Body of pancreas (tissue), 4 donors: Measurements from ENCODE around the gene DAAM1. TPM values are rescaled to one million over a fixed set of nuclear protein-coding genes. Genes with fewer than 3 reads are reported as not detected.
A peak's percentile ranks its signal among the peaks of the same experiment; 100 is the strongest.

Experiments used
- ATAC-seq: fragments of 150-250 bp; one replicate; pipeline ENCODE4 v1.9.1; 2016
- DNase-seq, 4 donors: peaks; one replicate each; pipeline ENCODE4 v3.0.0-alpha.2; 2019
- H3K27ac ChIP-seq, 4 donors: fragments of 200-600 bp; sonication (generic); 1 replicate in 3 of 4; 2 replicates in 1 of 4; pipeline versions ENCODE4 v1.5.1 to v1.6.1; 2016 to 2019; ENCODE audit warnings: mild to moderate bottlenecking in 1 of 4, mixed read lengths in 1 of 4, moderate library complexity in 1 of 4
- H3K27me3 ChIP-seq, 2 donors: fragments of 200-600 bp; sonication (generic); one replicate each; pipeline ENCODE4 v1.6.0; 2016; ENCODE audit warnings: mild to moderate bottlenecking in 1 of 2
- H3K36me3 ChIP-seq, 2 donors: fragments of 200-600 bp; sonication (generic); replicated peaks in 1 of 2; 2 replicates each; pipeline ENCODE4 v1.5.1; 2016; ENCODE audit warnings: low read depth in 2 of 2; ENCODE audit not compliant: insufficient read depth in 1 of 2
- H3K4me1 ChIP-seq: fragments of 200-600 bp; sonication (generic); one replicate; pipeline ENCODE4 v1.6.0; 2016
- H3K4me3 ChIP-seq, 2 donors: fragments of 200-600 bp; sonication (generic); 1 replicate in 1 of 2; 2 replicates in 1 of 2; pipeline ENCODE4 v1.5.1; 2016 to 2019
- H3K9me3 ChIP-seq, 3 donors: fragments of 200-600 bp; sonication (generic); 1 replicate in 2 of 3; 2 replicates in 1 of 3; pipeline ENCODE4 v1.5.1; 2016
- CTCF ChIP-seq, 7 experiments: fragments of 450-650 bp in 4 of 7; fragments of 200-600 bp in 3 of 7; sonication (generic) in 3 of 7; IDR thresholded peaks; one replicate each; pipeline ENCODE4 v1.5.1; 2016 to 2019; ENCODE audit warnings: antibody characterized with exemption in 7 of 7
- POLR2A ChIP-seq, 3 donors: fragments of 450-650 bp; IDR thresholded peaks; one replicate each; pipeline ENCODE4 v1.6.1; 2016; ENCODE audit warnings: antibody characterized with exemption in 3 of 3, mild to moderate bottlenecking in 2 of 3
- WGBS, 2 donors: methylation state at CpG; one replicate each; pipeline ENCODE4 v1.1.5; 2017; 5-methylcytosine and 5-hydroxymethylcytosine counted together
- intact Hi-C: fragments of 100-400 bp; cut with DNase I; formaldehyde crosslinking; loops from one replicate; pipeline ENCODE4 v1.15.1; 2023
- total RNA-seq, 2 donors: library from RNA; depleted of rRNA; stranded (reverse); fragments of >200 nt; gene quantifications; one replicate each; pipeline ENCODE4 v1.1.0, GENCODE V29; 2016

The DAAM1 gene
- total RNA-seq, 2 donors from 2014 or later: 16.9 to 42.5 TPM

- DNase-seq (no peak), ATAC-seq (no peak)
- no peaks in the 10 kb centered on the region for H3K27me3 ChIP-seq
- no peaks in the 10 kb centered on the region for H3K4me1 ChIP-seq
- H3K4me3 ChIP-seq: no peak overlapping the region
- TF ChIP-seq POLR2A (IDR thresholded peaks at IDR 0.05) (no peak), CTCF (IDR thresholded peaks at IDR 0.05) (no peak)
- 79 to 91% methylated on average over 1 of the region's 1 CpG for WGBS, 2 donors
- H3K27ac ChIP-seq: no peak overlapping the region
- H3K9me3 ChIP-seq: no peaks in the 10 kb centered on the region
- H3K36me3 ChIP-seq: no peaks in the 10 kb centered on the region
- intact Hi-C loops: no loop called here
Measured at GRCh38 chr14:59284059-59284458, 95.6 kb downstream of the DAAM1 start.

GRCh38 chr14:59292028-59292427 lies 103.6 kb downstream of the DAAM1 start:
- DNase-seq: no peak
- intact Hi-C loops: no loop called here
- WGBS, 2 donors: 83 to 100% methylated on average over 1 of the region's 1 CpG
- H3K4me1 ChIP-seq: peaks cover 21% of the 10 kb centered on the region
- ATAC-seq: no peak
- no peaks in the 10 kb centered on the region for H3K36me3 ChIP-seq
- H3K27ac ChIP-seq: no peak overlapping the region
- H3K27me3 ChIP-seq: no peaks in the 10 kb centered on the region
- no peak for TF ChIP-seq POLR2A (IDR thresholded peaks at IDR 0.05)
- TF ChIP-seq CTCF (IDR thresholded peaks at IDR 0.05): no peak
- no peaks in the 10 kb centered on the region for H3K9me3 ChIP-seq
- H3K4me3 ChIP-seq: no peak overlapping the region

GRCh38 chr14:59292921-59293534 lies 104.6 kb downstream of the DAAM1 start:
- Histone ChIP-seq H3K27me3 (no peaks in the 10 kb centered on the region), H3K4me1 (peaks cover 25% of the 10 kb centered on the region), H3K4me3 (no peak overlapping the region), H3K36me3 (no peaks in the 10 kb centered on the region), H3K27ac (no peak overlapping the region), H3K9me3 (no peaks in the 10 kb centered on the region)
- intact Hi-C loops: no loop called here
- DNase-seq (no peak), ATAC-seq (no peak)
- 82 to 91% methylated on average over 4 of the region's 4 CpGs for WGBS, 2 donors
- TF ChIP-seq POLR2A (IDR thresholded peaks at IDR 0.05) (no peak), CTCF (IDR thresholded peaks at IDR 0.05) (no peak)

GRCh38 chr14:59293935-59294661 lies 105.6 kb downstream of the DAAM1 start:
- H3K4me3 ChIP-seq: no peak overlapping the region
- no peaks in the 10 kb centered on the region for H3K27me3 ChIP-seq
- intact Hi-C loops: no loop called here
- H3K9me3 ChIP-seq: no peaks in the 10 kb centered on the region
- peaks cover 25% of the 10 kb centered on the region for H3K4me1 ChIP-seq
- no peaks in the 10 kb centered on the region for H3K36me3 ChIP-seq
- TF ChIP-seq POLR2A (IDR thresholded peaks at IDR 0.05) (no peak), CTCF (IDR thresholded peaks at IDR 0.05) (no peak)
- DNase-seq (peak in 1 of 4 donors; percentile 10), ATAC-seq (peak; percentile 33)
- H3K27ac ChIP-seq: peak overlapping the region in 1 of 4 donors; percentile 18
- WGBS, 2 donors: 43 to 58% methylated on average over 8 of the region's 8 CpGs

GRCh38 chr14:59294662-59294992 lies 106.2 kb downstream of the DAAM1 start:
- Histone ChIP-seq H3K9me3 (no peaks in the 10 kb centered on the region), H3K4me1 (peaks cover 25% of the 10 kb centered on the region), H3K27ac (no peak overlapping the region), H3K27me3 (no peaks in the 10 kb centered on the region), H3K36me3 (no peaks in the 10 kb centered on the region), H3K4me3 (no peak overlapping the region)
- intact Hi-C loops: no loop called here
- no peak for TF ChIP-seq CTCF (IDR thresholded peaks at IDR 0.05)
- TF ChIP-seq POLR2A (IDR thresholded peaks at IDR 0.05): no peak
- DNase-seq (no peak), ATAC-seq (no peak)
- WGBS, 2 donors: 38 to 52% methylated on average over 1 of the region's 1 CpG
